Karpas-422 (cell line): Measurements from ENCODE around the gene CD63. TPM values are rescaled to one million over a fixed set of nuclear protein-coding genes. Genes with fewer than 3 reads are reported as not detected.

Source experiments
- DNase-seq: peaks from one replicate; pipeline ENCODE4 v3.0.0-alpha.2; 2015
- H2AFZ ChIP-seq: fragments of 200-600 bp; sonication (generic); 2 replicates; pipeline ENCODE4 v1.6.1; 2014; ENCODE audit warnings: antibody characterized with exemption, low read length, mixed read lengths
- H3K27ac ChIP-seq: fragments of 200-600 bp; sonication (generic); 2 replicates; pipeline ENCODE4 v1.5.1; 2014; ENCODE audit warnings: mild to moderate bottlenecking, low read length, moderate library complexity
- H3K27me3 ChIP-seq: fragments of 200-600 bp; sonication (generic); 2 replicates; pipeline ENCODE4 v1.6.1; 2014; ENCODE audit warnings: low read length, mixed read lengths
- H3K36me3 ChIP-seq: fragments of 200-600 bp; sonication (generic); 2 replicates; pipeline ENCODE4 v1.6.1; 2014; ENCODE audit warnings: low read length, mixed read lengths; ENCODE audit not compliant: insufficient read depth
- H3K4me1 ChIP-seq: fragments of 200-600 bp; sonication (generic); 2 replicates; pipeline ENCODE4 v1.6.1; 2014; ENCODE audit warnings: mild to moderate bottlenecking, low read length, mixed read lengths
- H3K4me2 ChIP-seq: fragments of 200-600 bp; sonication (generic); 2 replicates; pipeline ENCODE4 v1.6.1; 2014; ENCODE audit warnings: low read length, low read depth, mild to moderate bottlenecking; ENCODE audit not compliant: poor library complexity, severe bottlenecking
- H3K4me3 ChIP-seq: fragments of 200-600 bp; sonication (generic); 2 replicates; pipeline ENCODE4 v1.5.1; 2014; ENCODE audit warnings: mild to moderate bottlenecking, antibody characterized with exemption, low read length, mixed read lengths
- H3K79me2 ChIP-seq: fragments of 200-600 bp; sonication (generic); 2 replicates; pipeline ENCODE4 v1.6.1; 2014; ENCODE audit warnings: mild to moderate bottlenecking, low read length, mixed read lengths
- H3K9ac ChIP-seq: fragments of 200-600 bp; sonication (generic); 2 replicates; pipeline ENCODE4 v1.6.0; 2014; ENCODE audit warnings: low read length
- H3K9me2 ChIP-seq: fragments of 200-600 bp; sonication (generic), shearing (Covaris generic); replicated peaks from 2 replicates; pipeline ENCODE4 v1.6.0; 2014; ENCODE audit warnings: mild to moderate bottlenecking, low read length, moderate library complexity; ENCODE audit not compliant: insufficient read depth
- H3K9me3 ChIP-seq: fragments of 300-700, 200-600 bp; sonication (generic); 2 replicates; pipeline ENCODE4 v1.6.1; 2014; ENCODE audit warnings: low read length, mixed read lengths
- H4K20me1 ChIP-seq: fragments of 200-600 bp; sonication (generic); 2 replicates; pipeline ENCODE4 v1.6.1; 2014; ENCODE audit warnings: mild to moderate bottlenecking, antibody characterized with exemption, low read length, low read depth; ENCODE audit not compliant: insufficient read depth
- total RNA-seq: library from RNA; depleted of rRNA; stranded (reverse); fragments of >200 nt; shearing (Covaris generic); gene quantifications from 2 replicates; pipeline ENCODE4 v1.2.3, GENCODE V29; 2014; ENCODE audit warnings: low replicate concordance

CD63 gene
- total RNA-seq, 1 experiment from 2014 or later = 150 TPM

- no peaks in the 10 kb centered on the region for H3K36me3 ChIP-seq
- H3K4me2 ChIP-seq = peak overlapping the region; percentile 99
- DNase-seq = peak; percentile 62
- H3K27ac ChIP-seq = peak overlapping the region; percentile 44
- H3K9me3 ChIP-seq = no peaks in the 10 kb centered on the region
- peak overlapping the region; percentile 96 for H3K9ac ChIP-seq
- no peaks in the 10 kb centered on the region for H3K9me2 ChIP-seq
- no peaks in the 10 kb centered on the region for H3K27me3 ChIP-seq
- peaks cover 14% of the 10 kb centered on the region for H3K79me2 ChIP-seq
- peaks cover 51% of the 10 kb centered on the region for H3K4me1 ChIP-seq
- peak overlapping the region; percentile 95 for H3K4me3 ChIP-seq
- H4K20me1 ChIP-seq = no peaks in the 10 kb centered on the region
- H2AFZ ChIP-seq = peak overlapping the region; percentile 95
Measured at GRCh38 chr12:55728186-55728938, 447 bp downstream of the CD63 start.

- DNase-seq = no peak
- no peaks in the 10 kb centered on the region for H4K20me1 ChIP-seq
- H3K27me3 ChIP-seq = no peaks in the 10 kb centered on the region
- peak overlapping the region; percentile 44 for H3K27ac ChIP-seq
- no peaks in the 10 kb centered on the region for H3K9me3 ChIP-seq
- H2AFZ ChIP-seq = peak overlapping the region; percentile 95; the same call in 1 of the 2 replicates
- H3K4me1 ChIP-seq = peaks cover 47% of the 10 kb centered on the region
- no peaks in the 10 kb centered on the region for H3K36me3 ChIP-seq
- peaks cover 14% of the 10 kb centered on the region for H3K79me2 ChIP-seq
- peak overlapping the region; percentile 95 for H3K4me3 ChIP-seq
- no peaks in the 10 kb centered on the region for H3K9me2 ChIP-seq
- peak overlapping the region; percentile 96 for H3K9ac ChIP-seq
- peak overlapping the region; percentile 99 for H3K4me2 ChIP-seq
Measured at GRCh38 chr12:55727643-55728185, 1.1 kb downstream of the CD63 start.

GRCh38 chr12:55726971-55727370, 1.8 kb downstream of the CD63 start:
- Histone ChIP-seq H3K79me2 (peaks cover 14% of the 10 kb centered on the region), H3K4me2 (peak overlapping the region; percentile 99), H3K27me3 (no peaks in the 10 kb centered on the region), H3K4me3 (peak overlapping the region; percentile 95; the same call in 1 of the 2 replicates), H3K4me1 (peaks cover 39% of the 10 kb centered on the region), H3K9ac (peak overlapping the region; percentile 96), H3K36me3 (no peaks in the 10 kb centered on the region), H2AFZ (no peak overlapping the region), H3K9me2 (no peaks in the 10 kb centered on the region), H3K27ac (peak overlapping the region; percentile 44; the same call in 1 of the 2 replicates), H3K9me3 (no peaks in the 10 kb centered on the region), H4K20me1 (no peaks in the 10 kb centered on the region)
- DNase-seq = no peak

GRCh38 chr12:55725556-55725955, 3.3 kb downstream of the CD63 start:
- Histone ChIP-seq H3K79me2 (peaks cover 14% of the 10 kb centered on the region), H2AFZ (no peak overlapping the region), H3K4me1 (peaks cover 38% of the 10 kb centered on the region), H3K9me3 (no peaks in the 10 kb centered on the region), H4K20me1 (no peaks in the 10 kb centered on the region), H3K9ac (no peak overlapping the region), H3K9me2 (no peaks in the 10 kb centered on the region), H3K4me2 (no peak overlapping the region), H3K27me3 (no peaks in the 10 kb centered on the region), H3K36me3 (no peaks in the 10 kb centered on the region), H3K27ac (no peak overlapping the region), H3K4me3 (no peak overlapping the region)
- no peak for DNase-seq

- H3K36me3 ChIP-seq = no peaks in the 10 kb centered on the region
- peak overlapping the region; percentile 17; the same call in 1 of the 2 replicates for H3K9ac ChIP-seq
- H3K4me3 ChIP-seq = no peak overlapping the region
- no peak overlapping the region for H3K4me2 ChIP-seq
- H3K27ac ChIP-seq = 0 out of 2 replicates have a peak overlapping the region, but pooled peaks have one; percentile 10
- H3K79me2 ChIP-seq = peaks cover 14% of the 10 kb centered on the region
- H3K4me1 ChIP-seq = peaks cover 32% of the 10 kb centered on the region
- no peaks in the 10 kb centered on the region for H3K27me3 ChIP-seq
- DNase-seq = no peak
- no peaks in the 10 kb centered on the region for H3K9me2 ChIP-seq
- H4K20me1 ChIP-seq = no peaks in the 10 kb centered on the region
- no peaks in the 10 kb centered on the region for H3K9me3 ChIP-seq
- H2AFZ ChIP-seq = no peak overlapping the region
Measured at GRCh38 chr12:55724940-55725309, 3.9 kb downstream of the CD63 start.

- no peak overlapping the region for H3K4me2 ChIP-seq
- no peaks in the 10 kb centered on the region for H3K9me2 ChIP-seq
- peaks cover 27% of the 10 kb centered on the region for H3K4me1 ChIP-seq
- peaks cover 14% of the 10 kb centered on the region for H3K79me2 ChIP-seq
- no peaks in the 10 kb centered on the region for H3K9me3 ChIP-seq
- 0 out of 2 replicates have a peak overlapping the region, but pooled peaks have one; percentile 10 for H3K27ac ChIP-seq
- H4K20me1 ChIP-seq = no peaks in the 10 kb centered on the region
- peak; percentile 91 for DNase-seq
- H3K4me3 ChIP-seq = no peak overlapping the region
- H2AFZ ChIP-seq = no peak overlapping the region
- no peaks in the 10 kb centered on the region for H3K27me3 ChIP-seq
- H3K36me3 ChIP-seq = no peaks in the 10 kb centered on the region
- no peak overlapping the region for H3K9ac ChIP-seq
Measured at GRCh38 chr12:55724226-55724939, 4.4 kb downstream of the CD63 start.

GRCh38 chr12:55723516-55724225, 5.1 kb downstream of the CD63 start:
- Histone ChIP-seq H3K9me3 (no peaks in the 10 kb centered on the region), H3K79me2 (peaks cover 17% of the 10 kb centered on the region), H3K4me2 (no peak overlapping the region), H3K27ac (no peak overlapping the region), H3K9ac (no peak overlapping the region), H3K4me3 (no peak overlapping the region), H4K20me1 (no peaks in the 10 kb centered on the region), H3K27me3 (no peaks in the 10 kb centered on the region), H2AFZ (no peak overlapping the region), H3K4me1 (peaks cover 32% of the 10 kb centered on the region), H3K9me2 (no peaks in the 10 kb centered on the region), H3K36me3 (no peaks in the 10 kb centered on the region)
- DNase-seq = no peak
